Mononuclear cell (primary cell): ENCODE results near the gene KRT38. TPM values are rescaled to one million over a fixed set of nuclear protein-coding genes. Genes with fewer than 3 reads are reported as not detected.
"Not testable (repeated sequence)": the region's sequence is repeated elsewhere in the genome, so short reads cannot be mapped to it uniquely, and the experiment has no call there.

Experiments
- H3K27me3 ChIP-seq: 2 replicates; pipeline ENCODE4 v1.6.0; 2011; ENCODE audit warnings: low read length, control low read depth; ENCODE audit not compliant: insufficient read depth
- H3K4me1 ChIP-seq: 2 replicates; pipeline ENCODE4 v1.5.1; 2011; ENCODE audit warnings: mild to moderate bottlenecking, low read length, control low read depth; ENCODE audit not compliant: insufficient read depth
- H3K4me3 ChIP-seq: 2 replicates; pipeline ENCODE4 v1.5.1; 2011; ENCODE audit warnings: mild to moderate bottlenecking, low read length, moderate library complexity
- H3K9me3 ChIP-seq: 2 replicates; pipeline ENCODE4 v1.5.1; 2011; ENCODE audit warnings: low read depth, mild to moderate bottlenecking, control low read depth, low read length
- total RNA-seq: library from RNA; depleted of rRNA; stranded (reverse); fragments of >200 nt; gene quantifications from one replicate; pipeline ENCODE4 v1.2.3, GENCODE V29; 2012

KRT38 gene
- total RNA-seq, 1 donor = not detected

DNA sequence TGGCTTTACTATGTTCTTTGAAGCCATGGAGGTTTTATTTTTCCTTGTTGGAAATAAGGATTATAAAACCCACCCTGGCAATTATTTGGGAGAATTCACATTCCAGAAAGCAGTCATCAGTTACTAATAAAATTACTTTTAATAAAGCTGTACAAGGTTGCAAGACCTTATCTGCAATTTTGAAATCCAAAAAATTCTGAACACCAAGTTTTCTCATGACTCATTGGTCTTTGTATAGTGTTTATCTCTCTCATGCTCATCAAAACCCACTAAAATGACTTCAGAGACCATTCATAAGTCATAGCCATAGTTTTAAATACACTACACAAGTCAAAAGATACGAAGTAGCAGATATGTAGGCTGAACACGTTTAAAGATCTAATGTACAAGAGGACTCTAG is 6.0 kb upstream of the KRT38 start:
- Histone ChIP-seq H3K9me3 (no peaks in the 10 kb centered on the region), H3K27me3 (no peaks in the 10 kb centered on the region), H3K4me1 (no peaks in the 10 kb centered on the region), H3K4me3 (no peak overlapping the region)

DNA sequence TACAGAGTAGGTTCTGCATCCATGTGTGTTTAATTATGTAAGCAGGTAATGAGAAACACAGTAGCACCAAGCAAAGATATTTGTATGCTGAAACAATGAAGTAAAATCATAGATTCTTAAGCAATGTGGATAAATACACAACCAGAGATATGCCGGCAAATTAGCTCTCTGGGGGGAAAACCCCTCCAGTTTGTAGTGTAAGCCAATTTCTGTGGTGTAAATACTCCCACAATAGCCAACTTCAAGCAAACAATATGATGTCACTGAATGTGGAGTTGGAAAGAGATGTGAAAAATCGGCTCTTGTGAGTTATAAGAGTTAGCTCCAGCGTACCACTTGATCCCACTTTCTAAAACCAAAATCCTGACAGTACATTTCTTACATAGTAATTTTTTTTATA is 3.9 kb upstream of the KRT38 start:
- Histone ChIP-seq H3K27me3 (no peaks in the 10 kb centered on the region), H3K4me3 (no peak overlapping the region), H3K4me1 (no peaks in the 10 kb centered on the region), H3K9me3 (no peaks in the 10 kb centered on the region)

DNA sequence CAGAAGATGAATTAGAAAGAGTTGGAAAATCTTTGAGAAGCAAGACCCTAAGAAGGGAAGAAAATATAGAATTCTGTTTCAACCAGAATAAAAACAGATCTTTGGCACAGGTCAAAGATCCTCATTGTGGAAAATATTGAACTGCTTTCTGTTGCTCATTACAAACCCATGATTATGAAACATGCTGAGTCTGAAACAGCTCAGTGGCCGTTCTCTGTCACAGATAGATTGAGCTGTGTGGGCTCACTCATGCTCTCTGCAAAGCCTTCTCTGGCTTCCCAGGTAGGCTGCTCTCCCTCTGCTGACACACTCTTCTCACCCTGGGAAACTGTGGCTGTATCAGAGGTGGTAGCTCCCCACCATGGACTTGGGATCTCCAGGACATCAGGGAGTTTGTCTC is 3.4 kb upstream of the KRT38 start:
- Histone ChIP-seq H3K27me3 (no peaks in the 10 kb centered on the region), H3K4me3 (no peak overlapping the region), H3K9me3 (no peaks in the 10 kb centered on the region), H3K4me1 (peaks cover 4% of the 10 kb centered on the region)

DNA sequence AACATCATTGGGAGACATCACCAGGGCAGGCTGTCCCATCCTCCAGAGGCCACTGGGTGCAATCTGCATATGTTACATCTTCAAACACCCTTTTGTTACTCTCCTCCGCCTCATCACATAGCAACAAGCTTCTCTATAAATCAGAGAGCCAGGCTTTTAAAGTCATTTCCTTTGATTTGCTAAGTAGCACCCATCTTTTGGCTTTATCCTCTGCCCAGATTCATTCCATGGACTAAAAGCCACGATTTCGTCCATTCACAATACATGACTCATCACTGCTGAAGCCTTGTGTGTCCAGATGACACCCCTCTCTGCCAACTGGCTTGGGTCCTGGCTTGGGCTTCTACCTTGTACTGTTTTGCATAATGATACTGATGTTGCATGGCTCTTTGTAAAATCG is 2.0 kb upstream of the KRT38 start:
- Histone ChIP-seq H3K9me3 (no peaks in the 10 kb centered on the region), H3K4me3 (no peak overlapping the region), H3K27me3 (no peaks in the 10 kb centered on the region), H3K4me1 (peaks cover 9% of the 10 kb centered on the region)

DNA sequence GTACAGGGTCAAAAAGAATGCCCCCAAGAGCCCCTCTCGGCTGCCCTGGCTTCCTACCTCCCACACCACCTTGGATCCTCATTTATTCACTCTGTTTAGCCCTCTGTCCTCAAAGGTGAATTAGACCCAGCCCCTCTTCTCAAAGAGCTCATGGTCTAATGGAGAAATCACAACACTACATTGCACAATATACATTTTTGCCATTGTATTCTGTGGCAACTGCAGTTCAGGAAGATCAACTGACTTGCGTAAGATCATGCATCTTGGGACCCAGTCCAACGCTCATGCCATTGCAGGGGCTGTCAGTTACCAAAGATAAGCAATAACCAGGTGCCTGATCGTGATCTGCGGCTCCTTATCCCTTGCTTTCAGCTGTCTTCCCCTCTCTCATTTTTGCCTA is 1.4 kb downstream of the KRT38 start:
- Histone ChIP-seq H3K4me1 (peaks cover 9% of the 10 kb centered on the region), H3K27me3 (no peaks in the 10 kb centered on the region), H3K9me3 (no peaks in the 10 kb centered on the region), H3K4me3 (no peak overlapping the region)

DNA sequence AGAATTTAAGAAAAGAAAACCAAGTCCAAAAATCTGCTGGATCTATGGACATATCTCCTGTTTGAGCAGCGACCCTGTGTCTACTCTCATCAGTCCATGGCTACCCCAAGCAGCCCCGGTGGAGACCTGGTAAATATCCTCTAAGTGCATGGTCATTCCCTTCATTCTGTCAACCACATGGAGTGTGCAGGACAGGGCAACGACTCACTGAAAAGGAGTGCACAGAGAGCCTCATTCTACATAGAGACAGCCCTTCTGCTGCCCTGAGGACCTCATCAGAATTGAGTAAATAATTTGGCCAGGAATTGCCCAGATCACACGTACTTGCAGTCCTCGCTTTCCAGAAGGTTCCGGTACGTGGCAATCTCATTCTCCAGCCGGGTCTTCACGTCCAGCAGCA is 3.0 kb downstream of the KRT38 start:
- H3K4me1 ChIP-seq = peaks cover 9% of the 10 kb centered on the region
- no peaks in the 10 kb centered on the region for H3K9me3 ChIP-seq
- no peaks in the 10 kb centered on the region for H3K27me3 ChIP-seq
- H3K4me3 ChIP-seq = no peak overlapping the region

DNA sequence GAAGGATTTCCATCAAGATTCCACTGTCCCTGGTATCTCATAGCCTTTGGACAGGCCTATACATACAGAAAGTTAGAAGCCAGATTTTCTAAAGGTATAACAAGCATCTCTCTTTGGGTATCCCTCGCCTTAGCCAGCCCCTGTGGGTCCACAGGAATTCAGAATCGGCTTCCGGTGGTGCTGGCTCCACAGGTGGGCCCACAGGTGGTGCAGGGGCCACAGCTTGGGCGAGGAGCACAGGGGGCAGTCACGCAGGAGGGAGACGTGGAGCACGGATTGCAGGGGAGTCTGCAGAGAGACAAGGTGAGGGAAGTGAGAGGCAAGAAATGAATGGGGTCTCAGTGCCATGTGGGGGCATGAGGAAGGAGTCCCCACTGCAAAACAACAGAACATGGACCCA is 3.5 kb downstream of the KRT38 start:
- Histone ChIP-seq H3K4me3 (no peak overlapping the region), H3K27me3 (no peaks in the 10 kb centered on the region), H3K4me1 (peaks cover 9% of the 10 kb centered on the region), H3K9me3 (no peaks in the 10 kb centered on the region)

DNA sequence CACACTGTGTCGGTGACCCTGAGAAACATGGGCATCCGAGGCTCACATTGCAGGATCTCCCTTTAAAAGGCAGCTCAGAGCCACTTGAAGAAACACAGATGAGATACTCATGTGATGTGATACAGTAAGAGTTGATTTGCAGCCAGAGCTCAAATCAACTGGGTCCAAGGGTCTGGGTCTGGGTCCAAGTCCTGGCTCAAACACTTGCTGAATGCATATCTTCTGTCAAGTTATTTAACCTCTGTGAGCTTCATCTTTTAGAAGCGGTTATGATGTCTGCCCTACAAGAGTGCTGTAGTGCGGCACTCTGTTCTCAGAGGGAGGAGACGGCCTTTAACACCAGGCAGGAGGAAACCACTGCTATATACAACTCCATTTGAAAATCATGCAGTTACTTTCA is 6.4 kb downstream of the KRT38 start:
- peaks cover 7% of the 10 kb centered on the region for H3K4me1 ChIP-seq
- H3K4me3 ChIP-seq = no peak overlapping the region
- H3K27me3 ChIP-seq = peaks cover 3% of the 10 kb centered on the region
- no peaks in the 10 kb centered on the region for H3K9me3 ChIP-seq

DNA sequence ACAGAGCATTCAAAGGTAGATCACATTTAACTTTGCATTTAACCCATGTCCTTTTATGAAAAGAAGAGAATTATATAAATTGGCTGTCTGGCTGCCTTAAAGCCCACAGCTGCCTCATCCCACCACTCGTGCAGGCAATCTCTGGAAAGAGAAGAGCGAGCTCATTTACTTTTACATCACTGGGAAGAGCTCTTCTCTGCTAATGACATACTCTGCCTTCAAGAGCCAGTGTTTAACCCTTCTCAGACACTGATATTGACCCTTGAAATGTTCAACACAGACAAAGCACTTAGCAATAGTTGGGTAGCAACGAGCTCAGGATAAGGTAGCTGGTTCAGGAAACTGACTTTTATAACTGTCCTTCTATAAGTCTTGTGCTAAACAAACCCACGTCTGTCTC is 6.8 kb downstream of the KRT38 start:
- peaks cover 3% of the 10 kb centered on the region for H3K27me3 ChIP-seq
- H3K4me1 ChIP-seq = peaks cover 3% of the 10 kb centered on the region
- H3K9me3 ChIP-seq = no peaks in the 10 kb centered on the region
- H3K4me3 ChIP-seq = no peak overlapping the region

DNA sequence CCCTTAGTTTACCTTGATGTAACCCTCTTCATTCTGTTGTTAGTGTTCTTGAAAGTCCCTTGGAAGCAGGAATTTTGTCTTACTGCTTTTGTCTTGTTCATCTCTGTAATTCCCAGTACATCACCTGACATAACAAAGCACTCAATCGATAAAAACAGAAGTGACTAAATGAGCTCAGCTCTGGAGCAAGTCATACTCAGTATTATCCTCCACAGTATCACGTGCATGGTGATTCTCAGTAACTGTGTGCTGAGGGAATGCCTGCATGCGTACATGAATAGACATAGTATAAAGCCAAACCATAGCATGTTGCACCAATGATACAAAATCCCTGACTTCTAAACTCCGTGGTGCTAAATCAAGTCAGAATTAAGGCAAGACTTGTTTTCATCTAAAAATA is 7.2 kb downstream of the KRT38 start:
- H3K4me1 ChIP-seq = no peaks in the 10 kb centered on the region
- no peak overlapping the region for H3K4me3 ChIP-seq
- H3K9me3 ChIP-seq = no peaks in the 10 kb centered on the region
- H3K27me3 ChIP-seq = peaks cover 3% of the 10 kb centered on the region

DNA sequence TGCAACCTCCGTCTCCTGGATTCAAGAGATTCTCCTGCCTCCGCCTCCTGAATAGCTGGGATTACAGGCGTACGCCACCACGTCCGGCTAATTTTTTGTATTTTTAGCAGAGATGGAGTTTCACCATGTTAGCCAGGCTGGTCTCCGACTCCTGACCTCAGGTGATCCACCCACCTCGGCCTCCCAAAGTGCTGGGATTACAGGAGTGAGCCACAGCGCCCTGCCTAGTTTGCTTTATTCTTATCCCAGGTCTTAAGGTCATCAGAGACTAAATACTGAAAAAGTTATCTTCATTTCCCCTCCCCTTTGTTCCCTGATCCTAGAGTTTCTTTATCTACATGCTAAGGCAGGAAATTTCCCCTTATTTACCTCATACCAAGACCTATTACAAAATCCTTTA is 10.4 kb downstream of the KRT38 start:
- H3K4me1 ChIP-seq, H3K4me3 ChIP-seq, H3K27me3 ChIP-seq, H3K9me3 ChIP-seq: not testable (repeated sequence)

DNA sequence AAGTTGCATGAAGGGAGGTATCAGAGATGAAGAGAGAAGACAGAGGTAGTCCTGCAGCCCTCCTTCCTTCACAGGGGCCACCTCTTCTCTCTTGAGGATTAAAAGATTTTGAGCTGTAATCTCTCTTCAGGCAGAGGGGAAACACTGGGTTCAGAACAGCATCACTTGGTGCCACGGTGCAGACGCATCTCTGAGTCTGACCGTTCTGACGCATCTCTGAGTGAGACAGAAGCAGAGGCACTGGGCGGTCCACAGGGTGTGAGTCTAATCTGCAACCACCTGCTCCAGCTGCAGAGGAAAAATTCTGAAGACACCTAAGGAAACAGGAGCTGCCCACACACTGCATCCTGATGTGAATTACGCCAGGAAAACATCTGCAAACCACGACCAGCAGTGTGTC is 11.1 kb downstream of the KRT38 start:
- Histone ChIP-seq H3K4me1 (no peaks in the 10 kb centered on the region), H3K27me3 (peaks cover 3% of the 10 kb centered on the region), H3K9me3 (no peaks in the 10 kb centered on the region), H3K4me3 (no peak overlapping the region)

DNA sequence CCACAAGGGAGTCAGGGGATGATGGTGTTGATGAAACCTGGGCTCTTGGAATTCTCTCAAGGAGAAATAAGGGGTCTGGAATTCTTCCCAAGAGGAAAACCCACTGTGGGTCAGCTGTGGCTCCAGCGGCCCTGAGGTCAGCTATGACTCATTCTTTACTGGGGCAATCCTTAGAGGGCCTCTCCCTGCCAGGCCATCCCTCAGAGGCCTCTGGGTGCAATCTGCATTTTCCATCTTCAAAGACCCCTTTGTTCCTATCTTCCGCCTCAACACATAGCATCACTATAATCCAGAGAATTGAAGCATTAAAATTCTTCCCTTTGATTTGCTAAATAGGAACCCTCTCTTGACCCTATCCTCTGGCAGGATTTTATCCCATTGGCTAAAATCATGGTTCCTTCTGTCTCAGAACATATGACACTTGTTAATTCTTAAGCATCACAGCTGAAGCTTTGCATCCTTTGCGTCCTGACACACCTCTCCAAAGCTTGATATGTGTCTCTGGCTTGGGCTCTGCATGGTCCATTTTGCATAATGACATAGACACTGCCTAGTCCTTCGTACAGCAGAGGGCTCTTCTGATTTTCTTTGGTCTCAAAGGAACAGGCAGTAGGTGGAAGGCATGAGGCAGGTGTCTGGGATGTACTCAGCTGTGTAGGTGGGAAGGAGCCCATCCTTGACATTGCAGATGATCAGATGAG is 12.0 kb downstream of the KRT38 start:
- H3K4me1 ChIP-seq = no peaks in the 10 kb centered on the region
- no peak overlapping the region for H3K4me3 ChIP-seq
- no peaks in the 10 kb centered on the region for H3K9me3 ChIP-seq
- peaks cover 3% of the 10 kb centered on the region for H3K27me3 ChIP-seq

DNA sequence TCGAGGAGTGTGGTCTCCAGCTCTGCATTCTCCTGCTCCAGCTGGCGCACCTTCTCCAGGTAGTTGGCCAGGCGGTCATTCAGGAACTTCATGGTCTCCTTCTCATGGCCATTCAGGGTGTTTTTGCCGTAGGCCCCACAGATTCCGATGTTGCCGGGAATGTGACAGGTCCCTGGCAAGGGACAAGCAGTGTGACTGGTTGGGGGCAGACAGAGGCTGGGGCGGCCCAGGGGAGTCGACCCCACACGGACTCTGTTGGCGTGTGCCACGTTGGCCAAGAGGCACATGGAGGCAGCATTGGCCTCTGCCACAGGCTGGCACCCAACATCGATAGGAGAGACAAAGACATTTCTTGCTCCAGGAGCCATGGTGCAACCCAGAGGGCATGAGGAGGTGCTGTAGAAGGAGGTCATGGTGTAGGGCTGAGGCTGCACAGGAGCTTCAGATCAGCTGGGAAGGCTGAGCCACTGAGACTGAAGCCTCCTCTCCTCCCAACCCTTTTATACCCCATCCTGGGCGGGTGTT is 16.6 kb downstream of the KRT38 start, which contains the start of gene KRT37:
Gene KRT37 (minus strand): TSS at position 475 of the 525 bp plus-strand sequence. CDS start 62 bp downstream, at position 413.
- no peak within 1 kb of the TSS for H3K4me3 ChIP-seq
- no peaks in the 10 kb centered on the region for H3K9me3 ChIP-seq
- no peaks in the 10 kb centered on the region for H3K27me3 ChIP-seq
- no peaks in the 10 kb centered on the region for H3K4me1 ChIP-seq

DNA sequence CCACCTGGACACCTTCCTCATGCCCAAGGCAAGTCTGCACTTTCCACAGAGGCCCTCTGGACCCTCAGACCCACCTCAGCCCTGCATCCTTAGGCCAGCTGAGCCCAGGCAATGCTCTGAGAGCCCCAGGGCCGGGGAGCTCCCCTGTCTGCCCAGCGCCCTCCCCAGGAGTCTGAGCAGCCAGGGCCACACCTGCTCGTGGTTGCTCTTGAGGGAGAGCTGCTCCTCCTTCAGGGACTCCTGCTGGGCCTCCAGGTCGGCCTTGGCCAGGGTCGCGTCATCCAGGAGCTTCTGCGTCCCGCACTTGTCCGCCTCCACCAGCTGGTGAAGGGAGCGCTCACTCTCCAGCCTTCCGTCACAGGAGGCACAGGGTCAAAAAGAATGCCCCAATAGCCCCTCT is 18.2 kb downstream of the KRT38 start:
- not testable (repeated sequence) for H3K4me3 ChIP-seq, H3K9me3 ChIP-seq, H3K27me3 ChIP-seq, H3K4me1 ChIP-seq

DNA sequence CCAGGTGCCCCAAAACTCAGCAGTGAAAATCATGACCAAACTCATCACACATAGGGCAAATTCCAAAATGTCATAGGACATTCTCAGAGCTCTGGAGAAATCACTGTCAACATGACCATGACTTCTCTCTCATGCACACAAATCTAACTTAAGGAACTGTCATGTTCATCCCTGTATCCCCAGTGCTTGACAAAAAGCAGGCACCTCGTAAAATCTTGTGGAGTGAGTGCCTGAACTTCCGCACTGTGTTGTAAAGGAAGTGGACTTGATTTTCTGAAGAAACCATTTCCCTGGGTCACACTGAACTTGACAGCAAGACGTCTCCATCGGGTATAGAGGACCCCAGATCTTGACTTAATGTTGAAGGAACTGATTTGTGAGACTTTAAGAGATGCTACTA is 19.2 kb downstream of the KRT38 start:
- no peak overlapping the region for H3K4me3 ChIP-seq
- H3K9me3 ChIP-seq = no peaks in the 10 kb centered on the region
- peaks cover 7% of the 10 kb centered on the region for H3K4me1 ChIP-seq
- H3K27me3 ChIP-seq = no peaks in the 10 kb centered on the region
